IMR-90 (cell line): Measurements from ENCODE around the gene ORC4. TPM values are rescaled to one million over a fixed set of nuclear protein-coding genes. Genes with fewer than 3 reads are reported as not detected.

Experiments
- ATAC-seq: fragments of 200-7000 bp; cut with Tn5 transposase; 2 replicates; pipeline ENCODE4 v1.9.1; 2020; ENCODE audit warnings: low read depth, mild to moderate bottlenecking, moderate library complexity
- BruUV-seq: library from RNA; stranded (reverse); fragments of 400-500 nt; replicated peaks from 2 replicates; lab custom pipeline; 2021; lab: Mats Ljungman, UMichigan
- CTCF ChIA-PET: fragments of 300-600 bp; formaldehyde crosslinking; extraction: SDS; loops from one replicate; lab custom pipeline; 2021; ENCODE audit warnings: antibody characterized with exemption; lab: Yijun Ruan, JAX
- POLR2A ChIA-PET: fragments of 300-600 bp; sonication (Branson Sonifier 250); formaldehyde crosslinking; loops from one replicate; lab custom pipeline; 2022; ENCODE audit warnings: antibody characterized with exemption; ENCODE audit not compliant: unreplicated experiment; lab: Charles Lee
- DNase-seq: peaks from one replicate; pipeline ENCODE4 v3.0.0; 2013
- H2AFZ ChIP-seq: replicated peaks from 2 replicates; pipeline ENCODE3; 2013; ENCODE audit warnings: low read length, mild to moderate bottlenecking; ENCODE audit not compliant: poor library complexity
- H2AK5ac ChIP-seq: 2 replicates; pipeline ENCODE4 v1.6.1; 2013; ENCODE audit warnings: low read depth, low read length, inconsistent platforms
- H2AK9ac ChIP-seq: replicated peaks from 2 replicates; pipeline ENCODE3; 2013; ENCODE audit warnings: mild to moderate bottlenecking, low read depth, low read length, moderate library complexity; ENCODE audit not compliant: poor library complexity
- H2BK120ac ChIP-seq: 2 replicates; pipeline ENCODE4 v1.6.1; 2013; ENCODE audit warnings: low read depth, low read length, inconsistent platforms
- H2BK15ac ChIP-seq: 3 replicates; pipeline ENCODE4 v1.6.1; 2013; ENCODE audit warnings: low read depth, low read length, inconsistent platforms
- H2BK20ac ChIP-seq: 2 replicates; pipeline ENCODE4 v1.6.1; 2013; ENCODE audit warnings: low read depth, mild to moderate bottlenecking, inconsistent platforms, low read length, moderate library complexity
- H2BK5ac ChIP-seq: 2 replicates; pipeline ENCODE4 v1.6.1; 2013; ENCODE audit warnings: mild to moderate bottlenecking, low read depth, low read length, inconsistent platforms; ENCODE audit not compliant: poor library complexity, severe bottlenecking
- H3K14ac ChIP-seq: replicated peaks from 2 replicates; pipeline ENCODE4 v1.6.1; 2013; ENCODE audit warnings: low read depth, low read length, inconsistent platforms
- H3K18ac ChIP-seq: 2 replicates; pipeline ENCODE4 v1.6.1; 2013; ENCODE audit warnings: low read depth, low read length, control low read depth
- H3K23ac ChIP-seq: 2 replicates; pipeline ENCODE4 v1.6.1; 2013; ENCODE audit warnings: low read depth, low read length, inconsistent platforms
- H3K27ac ChIP-seq: 2 replicates; pipeline ENCODE4 v1.5.1; 2013; ENCODE audit warnings: mild to moderate bottlenecking, control low read depth, low read length; ENCODE audit not compliant: insufficient read depth
- H3K27me3 ChIP-seq: 2 replicates; pipeline ENCODE4 v1.6.1; 2013; ENCODE audit warnings: low read length; ENCODE audit not compliant: control insufficient read depth, insufficient read depth
- H3K36me3 ChIP-seq: 2 replicates; pipeline ENCODE4 v1.6.1; 2013; ENCODE audit warnings: low read length, mixed read lengths; ENCODE audit not compliant: control insufficient read depth, insufficient read depth
- H3K4ac ChIP-seq: 2 replicates; pipeline ENCODE4 v1.6.1; 2013; ENCODE audit warnings: low read depth, low read length, inconsistent platforms
- H3K4me1 ChIP-seq: 2 replicates; pipeline ENCODE4 v1.6.1; 2013; ENCODE audit warnings: low read length, mixed read lengths; ENCODE audit not compliant: control insufficient read depth, insufficient read depth
- H3K4me2 ChIP-seq: 2 replicates; pipeline ENCODE4 v1.6.1; 2013; ENCODE audit warnings: low read depth, mild to moderate bottlenecking, control low read depth, low read length, moderate library complexity
- H3K4me3 ChIP-seq: 2 replicates; pipeline ENCODE4 v1.5.1; 2013; ENCODE audit warnings: low read depth, mild to moderate bottlenecking, control low read depth, low read length, moderate library complexity; ENCODE audit not compliant: insufficient read depth
- H3K56ac ChIP-seq: 2 replicates; pipeline ENCODE4 v1.6.1; 2013; ENCODE audit warnings: low read length, inconsistent platforms; ENCODE audit not compliant: insufficient read depth; ENCODE audit errors: extremely low read depth
- H3K79me1 ChIP-seq, 2 experiments: 2 replicates each; pipeline ENCODE4 v1.6.1; 2013; ENCODE audit warnings: low read length in 2 of 2, inconsistent platforms in 1 of 2, low read depth in 1 of 2
- H3K9ac ChIP-seq: 2 replicates; pipeline ENCODE4 v1.6.1; 2013; ENCODE audit warnings: low read depth, low read length, control low read depth
- H3K9me1 ChIP-seq: 2 replicates; pipeline ENCODE4 v1.6.1; 2013; ENCODE audit warnings: low read length, inconsistent platforms; ENCODE audit not compliant: insufficient read depth
- H3K9me3 ChIP-seq: 2 replicates; pipeline ENCODE4 v1.6.1; 2013; ENCODE audit warnings: low read length; ENCODE audit not compliant: control insufficient read depth, insufficient read depth
- H4K20me1 ChIP-seq: 2 replicates; pipeline ENCODE4 v1.6.1; 2013; ENCODE audit warnings: low read length, inconsistent platforms; ENCODE audit not compliant: insufficient read depth
- H4K5ac ChIP-seq: 2 replicates; pipeline ENCODE4 v1.6.1; 2013; ENCODE audit warnings: mild to moderate bottlenecking, low read depth, low read length, control low read depth
- H4K8ac ChIP-seq, 2 experiments: 2 replicates each; pipeline ENCODE4 v1.6.1; 2013; ENCODE audit warnings: low read depth in 2 of 2, low read length in 2 of 2, control low read depth in 1 of 2, inconsistent platforms in 1 of 2
- H4K91ac ChIP-seq: 2 replicates; pipeline ENCODE4 v1.6.1; 2013; ENCODE audit warnings: low read depth, low read length, inconsistent platforms; ENCODE audit not compliant: insufficient read depth
- CEBPB ChIP-seq: IDR thresholded peaks from 2 replicates; pipeline ENCODE4 v1.6.1; 2012; ENCODE audit warnings: low read depth, low read length, improper control_type of control experiment
- MAZ ChIP-seq: IDR thresholded peaks from 2 replicates; pipeline ENCODE4 v1.6.1; 2012; ENCODE audit warnings: low read depth, mild to moderate bottlenecking, low read length, improper control_type of control experiment, moderate library complexity, borderline replicate concordance
- USF2 ChIP-seq: fragments of 150-350 bp; IDR thresholded peaks from 2 replicates; pipeline ENCODE4 v1.6.1; 2017; ENCODE audit warnings: mild to moderate bottlenecking, antibody characterized with exemption, low read length, low read depth
- WGBS, 2 experiments: methylation state at CpG; one replicate each; pipeline versions ENCODE4 v1.1.5 to v1.1.7; 2013; ENCODE audit warnings: missing lambda C conversion rate in 2 of 2; ENCODE audit not compliant: insufficient read length in 1 of 2; ENCODE audit errors: extremely low coverage in 2 of 2; 5-methylcytosine and 5-hydroxymethylcytosine counted together
- dilution Hi-C: fragments of 300-500 bp; cut with HindIII; formaldehyde crosslinking; loops from one replicate; pipeline ENCODE4 v1.14.3; 2018; ENCODE audit warnings: low sequenced_read_pairs; ENCODE audit not compliant: unreplicated experiment
- in situ Hi-C: fragments of 300-500 bp; cut with MboI; formaldehyde crosslinking; loops from 3 replicates; pipeline ENCODE4 v1.14.3; 2019; ENCODE audit warnings: low sequenced_read_pairs, inconsistent platforms, mixed read lengths
- intact Hi-C: fragments of 100-400 bp; cut with micrococcal nuclease; formaldehyde crosslinking; loops from 2 replicates; pipeline ENCODE4 v1.10.0; 2022
- polyA plus RNA-seq, 3 experiments: library from polyadenylated mRNA; depleted of rRNA; stranded (reverse); fragments of >200 nt; gene quantifications; 2 replicates each; pipeline ENCODE4 v1.2.3, GENCODE V29; 2012; ENCODE audit warnings: low replicate concordance in 1 of 3
- total RNA-seq: library from RNA; depleted of rRNA; stranded (reverse); fragments of >200 nt; gene quantifications from 2 replicates; pipeline ENCODE4 v1.2.3, GENCODE V29; 2012

ORC4 gene
- total and polyA plus RNA-seq, 2 of the 4 experiments (the other 2 are of a cell fraction): 20.6 to 23.5 TPM

GRCh38 chr2:147934881-147935620 is 85.5 kb downstream of the ORC4 start:
- Histone ChIP-seq H3K18ac (no peak overlapping the region), H3K4me1 (no peaks in the 10 kb centered on the region), H2AFZ (no peak overlapping the region), H3K27ac (no peak overlapping the region), H2BK5ac (no peak overlapping the region), H4K5ac (no peak overlapping the region), H3K9me3 (no peaks in the 10 kb centered on the region), H2BK15ac (no peak overlapping the region), H4K8ac (no peak overlapping the region), H3K4me3 (no peak overlapping the region), H2BK20ac (no peak overlapping the region), H4K20me1 (no peaks in the 10 kb centered on the region), H3K9me1 (no peaks in the 10 kb centered on the region), H3K4ac (no peak overlapping the region), H3K36me3 (peaks cover 2% of the 10 kb centered on the region; the same call in 1 of the 2 replicates), H2BK120ac (no peak overlapping the region), H2AK5ac (no peak overlapping the region), H4K91ac (no peak overlapping the region), H2AK9ac (no peak overlapping the region), H3K27me3 (no peaks in the 10 kb centered on the region), H3K56ac (no peak overlapping the region), H3K4me2 (no peak overlapping the region), H3K14ac (no peak overlapping the region), H3K23ac (no peak overlapping the region), H3K79me1 (no peaks in the 10 kb centered on the region), H3K9ac (no peak overlapping the region)
- DNase-seq (peak; percentile 17), ATAC-seq (no peak; the same call in 1 of the 2 replicates)
- intact Hi-C loops (no loop called here), in situ Hi-C loops (no loop called here), dilution Hi-C loops (no loop called here)
- POLR2A ChIA-PET: no interaction called here
- TF ChIP-seq MAZ (no peak), USF2 (no peak), CEBPB (no peak)
- WGBS, 2 experiments: no CpG with 5 or more reads among the region's 1 CpG
- no TSS peak for BruUV-seq
- CTCF ChIA-PET: interaction anchor here (0.5 to 0.6 kb wide), 2 partner anchors 53 to 1192 kb away, joined by 3 to 4 read pairs; no protein-coding TSS in a partner anchor
